ENCODE data around the gene TTC28.

GRCh38 chr22:28232204-28232603 is 447.4 kb downstream of the TTC28 start:
- TF ChIP-seq JUN (IDR thresholded peaks at IDR 0.05; ENCODE audit: borderline replicate concordance, insufficient read depth, insufficient read length, low read depth): no peak
- no peak for TF ChIP-seq POLR2A (IDR thresholded peaks at IDR 0.05; ENCODE audit: low read depth, low read length)
- TF ChIP-seq CTCF (IDR thresholded peaks at IDR 0.05; ENCODE audit: extremely low read depth in 1 of 2, insufficient read depth in 1 of 2, low read depth in 1 of 2, low read length in 2 of 2): no peak
- no peak for TF ChIP-seq EZH2 (IDR thresholded peaks at IDR 0.05; ENCODE audit: borderline replicate concordance, low read depth, low read length, severe bottlenecking)
- no peak for TF ChIP-seq MAX (IDR thresholded peaks at IDR 0.05; ENCODE audit: insufficient read depth, insufficient read length)
- TF ChIP-seq FOS (IDR thresholded peaks at IDR 0.05; ENCODE audit: borderline replicate concordance, insufficient read depth, low read length): no peak
- TF ChIP-seq POLR2AphosphoS5 (IDR thresholded peaks at IDR 0.05; ENCODE audit: insufficient read depth, low read depth, low read length): no peak
- no peak for TF ChIP-seq MYC (IDR thresholded peaks at IDR 0.05; ENCODE audit: low read depth, low read length)
- no peak for TF ChIP-seq GATA2 (IDR thresholded peaks at IDR 0.05; ENCODE audit: insufficient read depth, insufficient read length, low read depth, low read length)

Data from endothelial cell of umbilical vein (primary cell).